ENCODE measurements around the gene SDK1.

SDK1 gene

DNA sequence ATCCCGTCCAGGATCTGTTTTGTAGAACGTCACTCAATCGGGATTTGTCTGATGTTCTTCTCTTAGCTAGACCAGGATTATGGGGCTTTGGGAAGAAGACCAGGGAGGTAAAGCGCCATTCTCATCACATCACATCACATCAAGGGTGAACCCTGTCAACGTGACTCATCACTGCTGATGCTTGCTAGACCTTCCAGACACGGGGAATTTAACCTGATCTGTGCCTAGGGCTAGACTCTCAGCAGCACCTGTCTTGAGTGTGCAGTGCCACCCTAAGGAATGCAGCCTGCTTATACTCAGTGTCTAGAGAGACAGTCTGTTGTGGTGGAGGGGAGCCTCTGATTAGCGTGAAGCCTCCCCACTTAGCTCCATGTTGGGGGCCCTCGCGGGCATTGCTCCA, 702.5 kb downstream of the SDK1 start:
- no peaks in the 10 kb centered on the region for H3K27me3 ChIP-seq (ENCODE audit: control insufficient read depth, low read length)
- no peaks in the 10 kb centered on the region for H3K9me3 ChIP-seq (ENCODE audit: control insufficient read depth, insufficient read depth, low read length)
- H3K27ac ChIP-seq (ENCODE audit: low read depth, low read length): no peak overlapping the region
- no peaks in the 10 kb centered on the region for H3F3A ChIP-seq (ENCODE audit: control insufficient read depth, insufficient read depth)
- no peaks in the 10 kb centered on the region for H4K20me1 ChIP-seq (ENCODE audit: control insufficient read depth, insufficient read depth, low read depth, low read length)
- no peak for TF ChIP-seq EZH2phosphoT487 (IDR thresholded peaks at IDR 0.05; ENCODE audit: borderline replicate concordance, low read length)
- TF ChIP-seq, protein P1, sequence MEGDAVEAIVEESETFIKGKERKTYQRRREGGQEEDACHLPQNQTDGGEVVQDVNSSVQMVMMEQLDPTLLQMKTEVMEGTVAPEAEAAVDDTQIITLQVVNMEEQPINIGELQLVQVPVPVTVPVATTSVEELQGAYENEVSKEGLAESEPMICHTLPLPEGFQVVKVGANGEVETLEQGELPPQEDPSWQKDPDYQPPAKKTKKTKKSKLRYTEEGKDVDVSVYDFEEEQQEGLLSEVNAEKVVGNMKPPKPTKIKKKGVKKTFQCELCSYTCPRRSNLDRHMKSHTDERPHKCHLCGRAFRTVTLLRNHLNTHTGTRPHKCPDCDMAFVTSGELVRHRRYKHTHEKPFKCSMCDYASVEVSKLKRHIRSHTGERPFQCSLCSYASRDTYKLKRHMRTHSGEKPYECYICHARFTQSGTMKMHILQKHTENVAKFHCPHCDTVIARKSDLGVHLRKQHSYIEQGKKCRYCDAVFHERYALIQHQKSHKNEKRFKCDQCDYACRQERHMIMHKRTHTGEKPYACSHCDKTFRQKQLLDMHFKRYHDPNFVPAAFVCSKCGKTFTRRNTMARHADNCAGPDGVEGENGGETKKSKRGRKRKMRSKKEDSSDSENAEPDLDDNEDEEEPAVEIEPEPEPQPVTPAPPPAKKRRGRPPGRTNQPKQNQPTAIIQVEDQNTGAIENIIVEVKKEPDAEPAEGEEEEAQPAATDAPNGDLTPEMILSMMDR (IDR thresholded peaks at IDR 0.05; ENCODE audit: low read depth, low read length, poor library complexity, severe bottlenecking): no peak
- H3K4me3 ChIP-seq (ENCODE audit: low read length): no peak overlapping the region
- no peak overlapping the region for H3K4me2 ChIP-seq (ENCODE audit: low read length)
- H3K79me2 ChIP-seq (ENCODE audit: control insufficient read depth, low read length): no peaks in the 10 kb centered on the region
- no peaks in the 10 kb centered on the region for H3K4me1 ChIP-seq (ENCODE audit: control insufficient read depth, low read length)
- no peaks in the 10 kb centered on the region for H3K9me2 ChIP-seq (replicated peaks; ENCODE audit: control insufficient read depth, low read length)
- H3K36me3 ChIP-seq (ENCODE audit: control insufficient read depth, low read length): no peaks in the 10 kb centered on the region

DNA sequence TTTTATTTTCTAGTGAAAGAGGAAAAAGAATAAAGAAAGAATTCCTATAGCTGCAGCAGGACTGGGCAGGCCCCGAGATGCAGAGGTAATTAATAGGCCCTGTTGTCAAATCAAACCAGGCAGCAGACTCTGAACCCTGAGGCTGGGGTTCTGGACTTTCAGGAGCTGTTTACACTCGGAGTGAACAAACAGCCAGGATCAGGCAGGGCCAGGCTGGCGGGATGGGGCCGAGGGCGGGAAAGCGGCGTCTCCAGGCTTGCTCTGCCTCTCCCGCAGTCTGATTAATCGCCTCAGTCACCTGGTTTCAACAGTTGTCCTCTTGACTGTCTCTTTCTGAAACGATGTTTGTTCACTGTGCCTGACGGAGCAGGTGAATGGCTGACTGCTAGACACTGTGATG, 705.6 kb downstream of the SDK1 start:
- H3K9me2 ChIP-seq (replicated peaks; ENCODE audit: control insufficient read depth, low read length): no peaks in the 10 kb centered on the region
- no peak overlapping the region for H3K4me2 ChIP-seq (ENCODE audit: low read length)
- no peaks in the 10 kb centered on the region for H3K27me3 ChIP-seq (ENCODE audit: control insufficient read depth, low read length)
- H3K4me1 ChIP-seq (ENCODE audit: control insufficient read depth, low read length): no peaks in the 10 kb centered on the region
- no peaks in the 10 kb centered on the region for H3K9me3 ChIP-seq (ENCODE audit: control insufficient read depth, insufficient read depth, low read length)
- TF ChIP-seq EZH2phosphoT487 (IDR thresholded peaks at IDR 0.05; ENCODE audit: borderline replicate concordance, low read length): no peak
- TF ChIP-seq, protein P1 (IDR thresholded peaks at IDR 0.05; ENCODE audit: low read depth, low read length, poor library complexity, severe bottlenecking): no peak
- H3K79me2 ChIP-seq (ENCODE audit: control insufficient read depth, low read length): no peaks in the 10 kb centered on the region
- H3K4me3 ChIP-seq (ENCODE audit: low read length): no peak overlapping the region
- H3K27ac ChIP-seq (ENCODE audit: low read depth, low read length): no peak overlapping the region
- no peaks in the 10 kb centered on the region for H3F3A ChIP-seq (ENCODE audit: control insufficient read depth, insufficient read depth)
- H4K20me1 ChIP-seq (ENCODE audit: control insufficient read depth, insufficient read depth, low read depth, low read length): no peaks in the 10 kb centered on the region
- no peaks in the 10 kb centered on the region for H3K36me3 ChIP-seq (ENCODE audit: control insufficient read depth, low read length)

DNA sequence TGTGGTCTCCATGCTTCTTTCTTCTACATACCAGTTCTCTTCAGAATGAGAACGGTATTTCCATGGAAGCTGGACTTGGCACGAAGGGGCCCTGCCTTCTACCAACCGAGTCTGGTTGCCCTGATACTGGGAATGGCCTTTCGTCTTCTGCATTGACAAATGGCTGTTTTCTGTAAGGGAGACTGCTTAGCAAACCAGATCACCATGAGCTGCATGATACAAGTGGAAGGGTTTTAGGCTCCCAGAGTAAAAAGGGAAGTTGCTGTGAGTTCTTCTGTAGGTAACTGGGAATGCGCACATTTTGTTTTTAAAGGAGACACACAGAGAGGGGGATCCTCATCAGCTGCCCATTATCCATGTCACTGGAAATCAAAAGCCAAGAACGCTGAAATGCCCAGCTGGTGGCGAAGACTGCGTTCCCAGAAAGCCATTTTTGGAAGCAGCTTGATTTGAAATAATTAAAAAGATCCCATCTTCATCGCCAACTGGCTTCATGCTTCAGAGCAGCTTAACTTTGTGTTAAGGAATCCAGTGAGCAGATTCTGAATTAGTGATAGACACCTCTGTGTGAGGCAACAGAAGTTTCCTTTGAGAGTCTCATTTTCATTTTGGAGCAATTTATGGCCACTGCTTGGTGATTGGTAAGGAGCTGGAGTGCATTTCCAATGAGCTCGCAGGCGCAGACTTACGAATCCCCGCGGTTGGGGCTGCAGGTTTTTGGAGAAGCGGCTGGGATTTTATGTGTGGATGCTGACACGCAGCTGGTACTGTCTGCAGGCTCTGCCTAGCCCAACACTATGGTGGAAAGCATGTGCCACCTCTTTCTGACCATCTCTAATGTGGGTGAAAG, 708.4 kb downstream of the SDK1 start:
- no peaks in the 10 kb centered on the region for H3K27me3 ChIP-seq (ENCODE audit: control insufficient read depth, low read length)
- H3K4me1 ChIP-seq (ENCODE audit: control insufficient read depth, low read length): no peaks in the 10 kb centered on the region
- H3K9me3 ChIP-seq (ENCODE audit: control insufficient read depth, insufficient read depth, low read length): no peaks in the 10 kb centered on the region
- H3K36me3 ChIP-seq (ENCODE audit: control insufficient read depth, low read length): no peaks in the 10 kb centered on the region
- H3K79me2 ChIP-seq (ENCODE audit: control insufficient read depth, low read length): no peaks in the 10 kb centered on the region
- no peaks in the 10 kb centered on the region for H4K20me1 ChIP-seq (ENCODE audit: control insufficient read depth, insufficient read depth, low read depth, low read length)
- no peak overlapping the region for H3K27ac ChIP-seq (ENCODE audit: low read depth, low read length)
- no peaks in the 10 kb centered on the region for H3K9me2 ChIP-seq (replicated peaks; ENCODE audit: control insufficient read depth, low read length)
- no peak overlapping the region for H3K4me2 ChIP-seq (ENCODE audit: low read length)
- no peaks in the 10 kb centered on the region for H3F3A ChIP-seq (ENCODE audit: control insufficient read depth, insufficient read depth)
- TF ChIP-seq EZH2phosphoT487 (IDR thresholded peaks at IDR 0.05; ENCODE audit: borderline replicate concordance, low read length): no peak
- TF ChIP-seq, protein P1 (IDR thresholded peaks at IDR 0.05; ENCODE audit: low read depth, low read length, poor library complexity, severe bottlenecking): no peak
- H3K4me3 ChIP-seq (ENCODE audit: low read length): no peak overlapping the region

Data from DOHH2 (cell line).